GM23248 (cell line): Measurements from ENCODE around the gene CGA.

ENCODE experiments used
- EZH2 ChIP-seq: fragments of 200-600 bp; sonication (generic); IDR thresholded peaks from 2 replicates; pipeline ENCODE4 v1.6.1; 2018; ENCODE audit warnings: antibody characterized with exemption, mild to moderate bottlenecking; ENCODE audit not compliant: insufficient read depth, poor library complexity, severe bottlenecking
- EZH2phosphoT487 ChIP-seq: fragments of 200-600 bp; sonication (generic); IDR thresholded peaks from 2 replicates; pipeline ENCODE4 v1.6.1; 2018; ENCODE audit warnings: antibody characterized with exemption, moderate library complexity, mild to moderate bottlenecking, low read depth; ENCODE audit not compliant: insufficient read depth

DNA sequence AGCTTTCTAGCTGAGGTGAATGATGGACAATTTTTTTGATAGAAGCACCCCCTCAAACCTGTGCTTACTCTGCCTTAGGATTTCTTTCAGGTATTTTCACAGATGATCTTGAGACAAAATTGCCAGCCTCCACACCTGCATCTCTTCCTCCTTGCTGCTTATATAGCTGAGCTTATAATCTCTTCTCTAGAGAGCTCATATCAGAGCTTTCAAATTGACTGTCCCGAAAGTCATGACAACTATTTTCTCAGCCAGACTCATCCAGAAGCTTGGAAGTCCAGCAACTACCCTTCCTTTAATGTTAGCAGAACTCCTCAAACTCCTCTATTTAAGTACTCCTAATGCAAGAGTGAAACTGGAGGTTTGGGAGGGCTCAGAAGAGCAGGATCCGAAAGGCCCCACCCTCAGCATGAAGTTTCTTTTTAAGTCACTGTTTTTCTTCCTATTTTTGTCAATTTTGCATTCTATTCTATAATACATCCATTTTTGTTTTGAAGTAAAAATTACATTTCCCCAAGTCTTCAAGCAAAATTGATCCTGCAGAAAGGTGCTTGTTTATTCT, 12.7 kb downstream of the CGA start:
- TF ChIP-seq EZH2phosphoT487, result no peak
- no peak for TF ChIP-seq EZH2
